Measurements from ENCODE around the gene CBLN1. TPM values are rescaled to one million over a fixed set of nuclear protein-coding genes. Genes with fewer than 3 reads are reported as not detected.

Gene CBLN1
- 0.11 TPM in 1 of 2 replicates, not detected in the other for total RNA-seq

DNA sequence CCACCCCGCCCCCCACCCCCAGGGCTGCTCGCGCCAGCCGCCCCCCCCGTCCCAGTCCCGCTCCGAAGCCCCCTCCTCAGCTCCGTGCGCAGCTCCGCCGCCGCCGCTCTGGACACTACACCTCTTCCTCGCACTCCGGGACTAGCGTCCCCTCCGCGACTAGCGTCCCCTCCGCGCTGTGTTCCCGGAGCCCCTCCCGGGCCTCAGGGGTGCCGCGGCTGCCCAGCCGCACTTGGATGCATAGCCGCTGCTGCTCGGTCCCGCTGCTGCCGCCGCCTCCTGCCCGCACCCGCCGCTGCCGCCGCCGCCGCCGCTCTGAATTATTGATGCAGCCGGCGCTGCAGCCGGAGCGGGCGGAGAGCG is at the start of gene CBLN1:
Gene CBLN1 (minus strand): TSS at position 359 of the 363 bp plus-strand sequence. CDS start 373 bp downstream, outside the sequence.

Other genes with a start within 250 kb of the CBLN1 start
- not detected in 2 replicates for gene C16orf78, start 92.0 kb upstream of the CBLN1 start, total RNA-seq